Caco-2 (cell line): ENCODE results near the gene DEPDC1B. TPM values are rescaled to one million over a fixed set of nuclear protein-coding genes. Genes with fewer than 3 reads are reported as not detected.

ENCODE experiments used
- BruUV-seq: library from RNA; stranded (reverse); fragments of 400-500 nt; replicated peaks from 2 replicates; lab custom pipeline; 2021; lab: Mats Ljungman, UMichigan
- CTCF ChIA-PET: fragments of 300-600 bp; sonication (Branson Sonifier 250); formaldehyde crosslinking; loops from one replicate; lab custom pipeline; 2022; ENCODE audit warnings: antibody characterized with exemption; lab: Charles Lee
- POLR2A ChIA-PET: fragments of 300-600 bp; sonication (Branson Sonifier 250); formaldehyde crosslinking; loops from one replicate; lab custom pipeline; 2022; ENCODE audit warnings: antibody characterized with exemption; lab: Charles Lee
- DNase-seq, 2 experiments: peaks; one replicate each; pipeline versions ENCODE4 v3.0.0 to v3.0.0-alpha.2; 2020 to 2022
- H3K27me3 ChIP-seq: replicated peaks from 2 replicates; pipeline ENCODE4 v1.6.0; 2011; ENCODE audit warnings: low read length; ENCODE audit not compliant: control insufficient read depth, insufficient read depth
- H3K36me3 ChIP-seq: 2 replicates; pipeline ENCODE4 v1.5.1; 2011; ENCODE audit warnings: low read length; ENCODE audit not compliant: control insufficient read depth, insufficient read depth
- H3K4me1 ChIP-seq: fragments of 250-450 bp; sonication (Bioruptor Pico); 2 replicates; pipeline ENCODE4 v1.5.1; 2020; ENCODE audit warnings: mild to moderate bottlenecking
- H3K4me3 ChIP-seq: 2 replicates; pipeline ENCODE4 v1.5.1; 2011; ENCODE audit warnings: low read depth, mild to moderate bottlenecking, control low read depth, low read length
- H3K9me3 ChIP-seq: fragments of 250-450 bp; sonication (Bioruptor Pico); 2 replicates; pipeline ENCODE4 v1.5.1; 2020; ENCODE audit warnings: mild to moderate bottlenecking, moderate library complexity
- H3K27ac Mint-ChIP-seq: one replicate; pipeline ENCODE4 v1.8.0; 2022; ENCODE audit warnings: mixed read lengths; ENCODE audit not compliant: unreplicated experiment
- H3K27me3 Mint-ChIP-seq: one replicate; pipeline ENCODE4 v1.8.0; 2022; ENCODE audit warnings: mixed read lengths; ENCODE audit not compliant: insufficient read depth, unreplicated experiment
- H3K36me3 Mint-ChIP-seq: one replicate; pipeline ENCODE4 v1.8.0; 2022; ENCODE audit warnings: mild to moderate bottlenecking, mixed read lengths; ENCODE audit not compliant: insufficient read depth, unreplicated experiment
- H3K4me1 Mint-ChIP-seq: one replicate; pipeline ENCODE4 v1.8.0; 2022; ENCODE audit warnings: low read depth, mixed read lengths; ENCODE audit not compliant: unreplicated experiment
- H3K4me3 Mint-ChIP-seq: one replicate; pipeline ENCODE4 v1.8.0; 2022; ENCODE audit warnings: mild to moderate bottlenecking, moderate library complexity, mixed read lengths; ENCODE audit not compliant: unreplicated experiment
- H3K9me3 Mint-ChIP-seq: one replicate; pipeline ENCODE4 v1.8.0; 2022; ENCODE audit warnings: mixed read lengths; ENCODE audit not compliant: unreplicated experiment
- CTCF ChIP-seq, 2 experiments: fragments of 200-600 bp in 1 of 2; IDR thresholded peaks; 1 replicate in 1 of 2; 2 replicates in 1 of 2; pipeline versions ENCODE4 v1.5.1 to v1.8.0; 2011 to 2022; ENCODE audit warnings: antibody characterized with exemption in 1 of 2, control low read depth in 1 of 2, inconsistent platforms in 1 of 2, low read depth in 1 of 2, low read length in 1 of 2, mild to moderate bottlenecking in 1 of 2, moderate library complexity in 1 of 2; ENCODE audit not compliant: insufficient read depth in 1 of 2, severe bottlenecking in 1 of 2, unreplicated experiment in 1 of 2
- intact Hi-C: fragments of 100-400 bp; cut with micrococcal nuclease; formaldehyde crosslinking; loops from one replicate; pipeline ENCODE4 v1.10.0; 2022; ENCODE audit not compliant: unreplicated experiment
- total RNA-seq: library from RNA; stranded (reverse); gene quantifications from 2 replicates; pipeline ENCODE4 v1.2.3, GENCODE V29; 2022

Gene DEPDC1B
- total RNA-seq, 1 experiment from 2014 or later = 44.9 TPM

DNA sequence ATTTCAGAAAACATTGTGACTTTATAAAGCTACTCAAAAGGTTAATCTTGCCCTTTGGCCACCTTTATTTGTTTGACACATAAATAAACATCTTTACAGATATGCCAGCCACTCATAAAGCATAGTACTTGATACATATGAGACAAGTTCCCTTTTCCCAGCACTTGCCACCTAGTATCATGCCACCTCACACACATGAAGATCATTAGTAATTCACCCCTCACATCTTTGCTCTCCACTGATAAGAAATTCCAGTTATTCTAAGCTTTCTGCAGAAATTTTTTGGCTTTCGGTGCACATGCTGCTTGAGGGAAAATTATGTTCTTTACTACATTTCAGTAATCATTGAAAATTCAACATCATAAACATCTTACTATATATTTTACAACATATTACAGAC lies 59.1 kb downstream of the DEPDC1B start:
- H3K9me3 ChIP-seq = no peaks in the 10 kb centered on the region
- Mint-ChIP-seq H3K27me3 (no peaks in the 10 kb centered on the region), H3K27ac (no peak overlapping the region), H3K4me3 (no peak overlapping the region), H3K4me1 (no peaks in the 10 kb centered on the region), H3K36me3 (peaks cover 45% of the 10 kb centered on the region), H3K9me3 (no peaks in the 10 kb centered on the region)
- H3K36me3 ChIP-seq = no peaks in the 10 kb centered on the region
- no TSS peak for BruUV-seq
- H3K4me3 ChIP-seq = no peak overlapping the region
- intact Hi-C loops = no loop called here
- H3K4me1 ChIP-seq = no peaks in the 10 kb centered on the region
- H3K27me3 ChIP-seq = no peaks in the 10 kb centered on the region
- no peak for DNase-seq
- no peak for TF ChIP-seq CTCF (IDR thresholded peaks at IDR 0.05; ENCODE audit: insufficient read depth in 1 of 2, low read depth in 1 of 2, low read length in 1 of 2, severe bottlenecking in 1 of 2, unreplicated experiment in 1 of 2)
- CTCF ChIA-PET = no interaction called here
- POLR2A ChIA-PET = no interaction called here

DNA sequence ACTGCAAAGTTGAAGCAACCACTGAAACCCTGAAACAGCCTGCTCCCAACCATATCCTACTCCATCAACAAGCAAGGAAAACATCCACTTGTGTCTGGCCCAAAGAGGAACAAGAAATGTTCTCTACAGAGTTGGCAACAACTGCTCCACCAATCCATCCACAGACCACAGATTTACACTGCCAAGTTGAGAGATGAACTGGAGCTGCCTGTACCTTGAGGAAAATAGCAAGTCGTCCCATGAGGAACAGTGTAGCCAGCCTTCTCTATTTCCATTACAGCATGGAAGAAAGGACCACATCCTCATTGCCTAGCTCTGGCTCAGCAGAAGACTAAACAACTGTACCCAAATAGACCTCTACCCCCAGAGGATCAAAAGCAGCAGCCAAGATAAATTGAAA lies 60.4 kb downstream of the DEPDC1B start:
- Histone ChIP-seq H3K27me3 (no peaks in the 10 kb centered on the region), H3K4me1 (no peaks in the 10 kb centered on the region), H3K4me3 (no peak overlapping the region), H3K9me3 (no peaks in the 10 kb centered on the region), H3K36me3 (no peaks in the 10 kb centered on the region)
- H3K4me3 Mint-ChIP-seq = no peak overlapping the region
- H3K36me3 Mint-ChIP-seq = peaks cover 55% of the 10 kb centered on the region
- no peak for DNase-seq
- no peak overlapping the region for H3K27ac Mint-ChIP-seq
- BruUV-seq = no TSS peak
- ChIA-PET CTCF (no interaction called here), POLR2A (no interaction called here)
- intact Hi-C loops = no loop called here
- no peaks in the 10 kb centered on the region for H3K9me3 Mint-ChIP-seq
- no peaks in the 10 kb centered on the region for H3K4me1 Mint-ChIP-seq
- H3K27me3 Mint-ChIP-seq = no peaks in the 10 kb centered on the region
- no peak for TF ChIP-seq CTCF (IDR thresholded peaks at IDR 0.05; ENCODE audit: insufficient read depth in 1 of 2, low read depth in 1 of 2, low read length in 1 of 2, severe bottlenecking in 1 of 2, unreplicated experiment in 1 of 2)

DNA sequence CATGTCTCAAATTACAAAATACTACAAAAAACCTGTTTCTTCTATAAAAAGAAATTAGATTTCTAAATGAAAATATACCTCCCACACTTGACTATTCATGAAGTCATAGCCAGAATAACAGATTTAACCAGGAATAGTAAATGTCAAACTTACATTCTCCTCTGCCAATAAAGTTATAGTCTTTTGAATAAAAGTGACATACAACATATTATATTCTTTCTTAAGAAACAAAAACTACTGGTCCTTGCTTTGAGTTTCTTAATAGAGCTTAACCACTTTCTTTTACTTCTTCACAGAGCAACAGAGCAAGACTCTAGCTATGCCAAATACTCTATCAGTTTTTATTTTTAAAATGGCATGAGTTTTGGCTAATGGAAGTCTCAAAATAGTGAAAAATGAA lies 61.7 kb downstream of the DEPDC1B start:
- H3K36me3 ChIP-seq = peaks cover 1% of the 10 kb centered on the region; the same call in 1 of the 2 replicates
- intact Hi-C loops = no loop called here
- no peak overlapping the region for H3K27ac Mint-ChIP-seq
- H3K36me3 Mint-ChIP-seq = peaks cover 55% of the 10 kb centered on the region
- H3K9me3 Mint-ChIP-seq = no peaks in the 10 kb centered on the region
- no peak for TF ChIP-seq CTCF (IDR thresholded peaks at IDR 0.05; ENCODE audit: insufficient read depth in 1 of 2, low read depth in 1 of 2, low read length in 1 of 2, severe bottlenecking in 1 of 2, unreplicated experiment in 1 of 2)
- no peaks in the 10 kb centered on the region for H3K9me3 ChIP-seq
- no peaks in the 10 kb centered on the region for H3K4me1 Mint-ChIP-seq
- no peak overlapping the region for H3K4me3 Mint-ChIP-seq
- DNase-seq = no peak
- ChIA-PET CTCF (no interaction called here), POLR2A (no interaction called here)
- H3K4me3 ChIP-seq = no peak overlapping the region
- no peaks in the 10 kb centered on the region for H3K27me3 Mint-ChIP-seq
- BruUV-seq = no TSS peak
- no peaks in the 10 kb centered on the region for H3K27me3 ChIP-seq
- H3K4me1 ChIP-seq = no peaks in the 10 kb centered on the region
